ENCODE measurements around the gene COPE.

The COPE gene

GRCh38 chr19:18855647-18856384 is 63.4 kb downstream of the COPE start:
- Mint-ChIP-seq H3K27ac (no peak overlapping the region), H3K36me3 (peaks cover 53% of the 10 kb centered on the region)
- CTCF ChIA-PET: interaction anchor here (0.6 to 2.2 kb wide), 3 partner anchors 9 to 100 kb away, joined by 3 to 8 read pairs (median 3); no protein-coding TSS in a partner anchor

DNA sequence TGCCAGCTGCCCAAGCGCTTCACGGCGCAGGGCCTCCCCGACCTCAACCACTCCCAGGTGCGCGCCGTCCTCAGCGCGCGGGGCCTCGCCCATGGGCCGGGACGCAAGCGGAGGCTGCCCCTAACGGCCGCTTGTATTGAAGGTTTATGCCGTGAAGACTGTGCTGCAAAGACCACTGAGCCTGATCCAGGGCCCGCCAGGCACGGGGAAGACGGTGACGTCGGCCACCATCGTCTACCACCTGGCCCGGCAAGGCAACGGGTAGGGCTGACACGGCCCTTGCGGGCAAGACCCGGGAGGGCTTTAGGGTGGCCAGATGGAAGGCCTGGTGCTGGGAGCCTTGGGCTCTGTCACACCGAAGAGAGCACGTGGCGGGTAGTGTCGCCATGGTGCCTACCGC is 64.2 kb downstream of the COPE start:
- H3K4me3 Mint-ChIP-seq: no peak overlapping the region
- CTCF ChIA-PET: interaction anchor here (0.6 to 2.2 kb wide), 2 partner anchors 8 to 99 kb away, joined by 3 to 8 read pairs; no protein-coding TSS in a partner anchor
- peaks cover 4% of the 10 kb centered on the region for H3K4me1 Mint-ChIP-seq
- no peaks in the 10 kb centered on the region for H3K27me3 Mint-ChIP-seq
- H3K36me3 Mint-ChIP-seq: peaks cover 56% of the 10 kb centered on the region
- no peaks in the 10 kb centered on the region for H3K9me3 Mint-ChIP-seq
- no peak for DNase-seq
- H3K27ac Mint-ChIP-seq: no peak overlapping the region

More at GRCh38 chr19:18855647-18856384, 63.4 kb downstream of the COPE start:
- Mint-ChIP-seq H3K4me3 (no peak overlapping the region), H3K9me3 (no peaks in the 10 kb centered on the region), H3K4me1 (no peaks in the 10 kb centered on the region), H3K27me3 (no peaks in the 10 kb centered on the region)
- no peak for DNase-seq

GRCh38 chr19:18853755-18854427 is 65.3 kb downstream of the COPE start:
- no peak for DNase-seq
- CTCF ChIA-PET: interaction anchor here (0.5 kb wide), 1 partner anchor 12 kb away, joined by 3 read pairs; no protein-coding TSS in a partner anchor
- Mint-ChIP-seq H3K9me3 (no peaks in the 10 kb centered on the region), H3K27ac (no peak overlapping the region), H3K27me3 (no peaks in the 10 kb centered on the region), H3K36me3 (peaks cover 63% of the 10 kb centered on the region), H3K4me3 (no peak overlapping the region), H3K4me1 (peaks cover 11% of the 10 kb centered on the region)

DNA sequence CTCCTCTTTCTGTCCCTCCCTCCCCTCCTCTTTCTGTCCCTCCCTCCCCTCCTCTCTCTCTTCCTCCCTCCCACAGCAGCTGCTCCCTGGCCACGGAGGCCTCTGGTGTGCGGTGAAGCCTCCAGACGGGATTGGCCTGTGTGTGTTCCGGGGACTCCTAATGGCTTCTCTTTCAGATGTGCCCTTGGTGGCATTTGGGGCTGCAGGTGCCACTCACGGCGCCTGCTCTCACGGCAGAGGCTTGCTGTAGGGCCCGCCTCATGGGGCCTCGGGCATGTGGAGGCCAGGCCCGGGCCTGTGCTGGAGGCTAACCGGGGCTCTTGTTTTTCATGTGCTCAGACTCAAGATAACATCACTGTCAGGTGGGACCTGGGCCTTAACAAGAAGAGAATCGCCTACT is 66.5 kb downstream of the COPE start:
- H3K27ac Mint-ChIP-seq: peak overlapping the region; percentile 11
- no peaks in the 10 kb centered on the region for H3K9me3 Mint-ChIP-seq
- no peaks in the 10 kb centered on the region for H3K27me3 Mint-ChIP-seq
- H3K4me1 Mint-ChIP-seq: peaks cover 14% of the 10 kb centered on the region
- no peak overlapping the region for H3K4me3 Mint-ChIP-seq
- CTCF ChIA-PET: no interaction called here
- no peak for DNase-seq
- peaks cover 64% of the 10 kb centered on the region for H3K36me3 Mint-ChIP-seq

- Mint-ChIP-seq H3K27ac (no peak overlapping the region), H3K4me1 (peaks cover 18% of the 10 kb centered on the region), H3K36me3 (peaks cover 65% of the 10 kb centered on the region), H3K9me3 (no peaks in the 10 kb centered on the region), H3K27me3 (no peaks in the 10 kb centered on the region), H3K4me3 (no peak overlapping the region)
- DNase-seq: no peak
- CTCF ChIA-PET: interaction anchor here (1.2 kb wide), 1 partner anchor 13 kb away, joined by 4 read pairs; no protein-coding TSS in a partner anchor
Observed at GRCh38 chr19:18851673-18852325, 67.4 kb downstream of the COPE start.

DNA sequence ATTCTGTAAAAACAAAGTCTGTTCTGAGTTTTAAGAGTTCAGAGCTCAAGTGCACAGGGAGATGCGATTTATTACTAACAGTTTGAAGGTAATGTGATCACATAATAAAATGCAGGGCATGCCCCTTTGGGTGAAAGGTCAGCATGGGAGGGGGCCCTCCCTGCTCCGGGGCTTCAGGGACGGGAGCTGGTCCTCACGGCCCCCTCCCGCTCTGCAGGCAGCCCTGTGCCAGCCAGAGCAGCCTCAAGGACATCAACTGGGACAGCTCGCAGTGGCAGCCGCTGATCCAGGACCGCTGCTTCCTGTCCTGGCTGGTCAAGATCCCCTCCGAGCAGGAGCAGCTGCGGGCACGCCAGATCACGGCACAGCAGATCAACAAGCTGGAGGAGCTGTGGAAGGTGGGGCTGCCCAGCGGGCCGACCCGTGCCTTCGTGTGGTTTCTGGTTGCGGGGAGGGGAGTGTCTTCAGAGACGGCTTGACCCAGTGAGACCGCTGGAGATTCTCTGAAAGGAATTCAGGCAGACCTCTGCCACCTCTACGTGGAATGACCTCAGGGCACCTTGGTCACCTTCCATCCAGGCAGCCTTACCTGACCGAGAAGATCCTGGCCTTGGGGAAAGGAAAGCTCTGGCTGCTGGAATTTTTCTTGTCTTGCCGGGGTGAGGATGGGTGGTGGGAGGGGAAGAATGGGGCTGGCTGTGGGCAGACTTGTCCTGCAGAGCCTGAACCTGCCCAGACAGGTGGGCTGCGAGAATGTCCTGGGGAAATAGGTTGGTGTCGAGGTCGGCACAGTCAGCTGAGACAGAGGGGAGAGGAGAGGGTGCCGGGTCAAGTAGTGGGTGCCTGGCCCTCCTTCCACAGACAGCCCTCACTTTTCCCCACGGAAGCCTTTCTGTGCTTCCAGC is 68.5 kb downstream of the COPE start:
- no peak overlapping the region for H3K4me3 Mint-ChIP-seq
- peaks cover 27% of the 10 kb centered on the region for H3K4me1 Mint-ChIP-seq
- CTCF ChIA-PET: interaction anchor here (0.7 to 1.2 kb wide), 3 partner anchors 9 to 14 kb away, joined by 3 to 4 read pairs (median 4); no protein-coding TSS in a partner anchor
- no peak overlapping the region for H3K27ac Mint-ChIP-seq
- no peaks in the 10 kb centered on the region for H3K27me3 Mint-ChIP-seq
- no peaks in the 10 kb centered on the region for H3K9me3 Mint-ChIP-seq
- H3K36me3 Mint-ChIP-seq: peaks cover 59% of the 10 kb centered on the region
- no peak for DNase-seq

DNA sequence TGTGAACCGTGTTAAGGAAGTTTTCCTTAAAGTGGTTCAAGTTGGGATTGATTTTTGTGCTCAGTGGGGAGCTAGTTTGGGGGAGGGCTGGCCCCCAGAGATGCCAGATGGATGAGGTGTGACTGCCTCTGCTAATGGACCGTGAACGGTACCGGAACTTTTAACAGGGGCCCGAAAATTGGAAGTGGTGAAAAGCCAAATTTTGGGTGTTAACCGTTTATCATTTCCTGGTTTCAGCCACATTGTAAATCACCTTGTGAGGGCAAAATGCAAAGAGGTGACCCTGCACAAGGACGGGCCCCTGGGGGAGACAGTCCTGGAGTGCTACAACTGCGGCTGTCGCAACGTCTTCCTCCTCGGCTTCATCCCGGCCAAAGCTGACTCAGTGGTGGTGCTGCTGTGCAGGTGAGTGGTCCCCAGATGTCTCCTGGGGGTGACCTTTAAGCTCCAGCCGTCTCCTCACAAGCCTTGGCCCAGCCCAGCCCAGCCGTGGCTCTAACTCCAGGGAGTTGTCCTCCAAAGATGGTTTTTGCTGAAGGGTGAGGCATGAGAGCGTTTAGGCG is 69.3 kb downstream of the COPE start:
- no peak overlapping the region for H3K4me3 Mint-ChIP-seq
- H3K27ac Mint-ChIP-seq: no peak overlapping the region
- peaks cover 56% of the 10 kb centered on the region for H3K36me3 Mint-ChIP-seq
- H3K27me3 Mint-ChIP-seq: no peaks in the 10 kb centered on the region
- no peak for DNase-seq
- H3K4me1 Mint-ChIP-seq: peaks cover 32% of the 10 kb centered on the region
- no peaks in the 10 kb centered on the region for H3K9me3 Mint-ChIP-seq
- CTCF ChIA-PET: interaction anchor here (0.7 to 1.0 kb wide), 2 partner anchors 14 to 329 kb away, joined by 3 read pairs; no protein-coding TSS in a partner anchor
